ENCODE results near the gene YKT6.
A peak's percentile ranks its signal among the peaks of the same experiment; 100 is the strongest.
"Not testable (repeated sequence)": the region's sequence is repeated elsewhere in the genome, so short reads cannot be mapped to it uniquely, and the experiment has no call there.

YKT6 gene

GRCh38 chr7:44191171-44191570 lies 9.6 kb upstream of the YKT6 start:
- H3K27ac ChIP-seq (ENCODE audit: low read depth, low read length), result no peak overlapping the region
- H3K9ac ChIP-seq (ENCODE audit: low read length in 5 of 5), result no peak overlapping the region
- no peaks in the 10 kb centered on the region for H3K4me1 ChIP-seq (ENCODE audit: control insufficient read depth in 5 of 5, insufficient read depth in 5 of 5, low read length in 5 of 5)
- no peaks in the 10 kb centered on the region for H3K9me3 ChIP-seq (ENCODE audit: control insufficient read depth in 5 of 5, low read length in 5 of 5)
- no peak overlapping the region for H3K4me3 ChIP-seq (ENCODE audit: low read depth in 1 of 5, low read length in 5 of 5)
- H3K36me3 ChIP-seq (ENCODE audit: control insufficient read depth in 5 of 5, insufficient read depth in 5 of 5, low read length in 5 of 5), result no peaks in the 10 kb centered on the region
- H3K27me3 ChIP-seq (ENCODE audit: control insufficient read depth in 5 of 5, insufficient read depth in 4 of 5, low read length in 5 of 5), result peaks cover 0 to 16% (median 7%) of the 10 kb centered on the region in 5 donors

- Histone ChIP-seq H3K9me3 (ENCODE audit: control insufficient read depth in 5 of 5, low read length in 5 of 5) (no peaks in the 10 kb centered on the region), H3K27me3 (ENCODE audit: control insufficient read depth in 5 of 5, insufficient read depth in 4 of 5, low read length in 5 of 5) (peaks cover 0 to 16% (median 8%) of the 10 kb centered on the region in 5 donors), H3K27ac (ENCODE audit: low read depth, low read length) (no peak overlapping the region), H3K36me3 (ENCODE audit: control insufficient read depth in 5 of 5, insufficient read depth in 5 of 5, low read length in 5 of 5) (no peaks in the 10 kb centered on the region), H3K9ac (ENCODE audit: low read length in 5 of 5) (no peak overlapping the region), H3K4me3 (ENCODE audit: low read depth in 1 of 5, low read length in 5 of 5) (no peak overlapping the region), H3K4me1 (ENCODE audit: control insufficient read depth in 5 of 5, insufficient read depth in 5 of 5, low read length in 5 of 5) (no peaks in the 10 kb centered on the region)
Measured at GRCh38 chr7:44193011-44193802, 7.6 kb upstream of the YKT6 start.

GRCh38 chr7:44194069-44194468 lies 6.7 kb upstream of the YKT6 start:
- Histone ChIP-seq H3K9ac (ENCODE audit: low read length in 5 of 5) (no peak overlapping the region), H3K27ac (ENCODE audit: low read depth, low read length) (no peak overlapping the region), H3K4me1 (ENCODE audit: control insufficient read depth in 5 of 5, insufficient read depth in 5 of 5, low read length in 5 of 5) (no peaks in the 10 kb centered on the region), H3K27me3 (ENCODE audit: control insufficient read depth in 5 of 5, insufficient read depth in 4 of 5, low read length in 5 of 5) (peaks cover 0 to 16% (median 8%) of the 10 kb centered on the region in 5 donors), H3K36me3 (ENCODE audit: control insufficient read depth in 5 of 5, insufficient read depth in 5 of 5, low read length in 5 of 5) (no peaks in the 10 kb centered on the region), H3K4me3 (ENCODE audit: low read depth in 1 of 5, low read length in 5 of 5) (no peak overlapping the region), H3K9me3 (ENCODE audit: control insufficient read depth in 5 of 5, low read length in 5 of 5) (no peaks in the 10 kb centered on the region)

- peaks cover 0 to 10% (median 7%) of the 10 kb centered on the region in 5 donors for H3K27me3 ChIP-seq (ENCODE audit: control insufficient read depth in 5 of 5, insufficient read depth in 4 of 5, low read length in 5 of 5)
Measured at GRCh38 chr7:44194562-44195145, 6.1 kb upstream of the YKT6 start.

GRCh38 chr7:44195889-44196288 lies 4.9 kb upstream of the YKT6 start:
- H3K4me3 ChIP-seq (ENCODE audit: low read depth in 1 of 5, low read length in 5 of 5), result no peak overlapping the region
- H3K27me3 ChIP-seq (ENCODE audit: control insufficient read depth in 5 of 5, insufficient read depth in 4 of 5, low read length in 5 of 5), result peaks cover 0 to 8% (median 7%) of the 10 kb centered on the region in 5 donors
- no peaks in the 10 kb centered on the region for H3K36me3 ChIP-seq (ENCODE audit: control insufficient read depth in 5 of 5, insufficient read depth in 5 of 5, low read length in 5 of 5)
- no peaks in the 10 kb centered on the region for H3K4me1 ChIP-seq (ENCODE audit: control insufficient read depth in 5 of 5, insufficient read depth in 5 of 5, low read length in 5 of 5)
- no peaks in the 10 kb centered on the region for H3K9me3 ChIP-seq (ENCODE audit: control insufficient read depth in 5 of 5, low read length in 5 of 5)
- H3K27ac ChIP-seq (ENCODE audit: low read depth, low read length), result no peak overlapping the region
- no peak overlapping the region for H3K9ac ChIP-seq (ENCODE audit: low read length in 5 of 5)

More at GRCh38 chr7:44194562-44195145, 6.1 kb upstream of the YKT6 start:
- no peak overlapping the region for H3K27ac ChIP-seq (ENCODE audit: low read depth, low read length)
- H3K36me3 ChIP-seq (ENCODE audit: control insufficient read depth in 5 of 5, insufficient read depth in 5 of 5, low read length in 5 of 5), result no peaks in the 10 kb centered on the region
- no peak overlapping the region for H3K4me3 ChIP-seq (ENCODE audit: low read depth in 1 of 5, low read length in 5 of 5)
- no peak overlapping the region for H3K9ac ChIP-seq (ENCODE audit: low read length in 5 of 5)
- no peaks in the 10 kb centered on the region for H3K9me3 ChIP-seq (ENCODE audit: control insufficient read depth in 5 of 5, low read length in 5 of 5)
- H3K4me1 ChIP-seq (ENCODE audit: control insufficient read depth in 5 of 5, insufficient read depth in 5 of 5, low read length in 5 of 5), result no peaks in the 10 kb centered on the region

- Histone ChIP-seq H3K4me1 (ENCODE audit: control insufficient read depth in 5 of 5, insufficient read depth in 5 of 5, low read length in 5 of 5) (peaks cover 0 to 2% (median 2%) of the 10 kb centered on the region in 5 donors), H3K9me3 (ENCODE audit: control insufficient read depth in 5 of 5, low read length in 5 of 5) (no peaks in the 10 kb centered on the region), H3K4me3 (ENCODE audit: low read depth in 1 of 5, low read length in 5 of 5) (no peak overlapping the region), H3K9ac (ENCODE audit: low read length in 5 of 5) (no peak overlapping the region), H3K27me3 (ENCODE audit: control insufficient read depth in 5 of 5, insufficient read depth in 4 of 5, low read length in 5 of 5) (peaks cover 0 to 8% (median 7%) of the 10 kb centered on the region in 5 donors), H3K36me3 (ENCODE audit: control insufficient read depth in 5 of 5, insufficient read depth in 5 of 5, low read length in 5 of 5) (no peaks in the 10 kb centered on the region), H3K27ac (ENCODE audit: low read depth, low read length) (no peak overlapping the region)
Measured at GRCh38 chr7:44196450-44196872, 4.3 kb upstream of the YKT6 start.

- no peak overlapping the region for H3K4me3 ChIP-seq (ENCODE audit: low read depth in 1 of 5, low read length in 5 of 5)
Measured at GRCh38 chr7:44197474-44197873, 3.3 kb upstream of the YKT6 start.

GRCh38 chr7:44200163-44200562 lies 615 bp upstream of the YKT6 start:
- not testable (repeated sequence) for H3K9me3 ChIP-seq (ENCODE audit: control insufficient read depth in 5 of 5, low read length in 5 of 5); H3K9ac ChIP-seq (ENCODE audit: low read length in 5 of 5); H3K27ac ChIP-seq (ENCODE audit: low read depth, low read length); H3K27me3 ChIP-seq (ENCODE audit: control insufficient read depth in 5 of 5, insufficient read depth in 4 of 5, low read length in 5 of 5); H3K4me3 ChIP-seq (ENCODE audit: low read depth in 1 of 5, low read length in 5 of 5)
- H3K36me3 ChIP-seq (ENCODE audit: control insufficient read depth in 5 of 5, insufficient read depth in 5 of 5, low read length in 5 of 5), result peaks cover 9 to 13% (median 9%) of the 10 kb centered on the region in 5 donors
- peaks cover 2 to 23% (median 16%) of the 10 kb centered on the region in 5 donors for H3K4me1 ChIP-seq (ENCODE audit: control insufficient read depth in 5 of 5, insufficient read depth in 5 of 5, low read length in 5 of 5)

More at GRCh38 chr7:44197474-44197873, 3.3 kb upstream of the YKT6 start:
- Histone ChIP-seq H3K9me3 (ENCODE audit: control insufficient read depth in 5 of 5, low read length in 5 of 5) (no peaks in the 10 kb centered on the region), H3K27ac (ENCODE audit: low read depth, low read length) (no peak overlapping the region), H3K4me1 (ENCODE audit: control insufficient read depth in 5 of 5, insufficient read depth in 5 of 5, low read length in 5 of 5) (peaks cover 2 to 12% (median 12%) of the 10 kb centered on the region in 5 donors), H3K9ac (ENCODE audit: low read length in 5 of 5) (no peak overlapping the region), H3K36me3 (ENCODE audit: control insufficient read depth in 5 of 5, insufficient read depth in 5 of 5, low read length in 5 of 5) (no peaks in the 10 kb centered on the region), H3K27me3 (ENCODE audit: control insufficient read depth in 5 of 5, insufficient read depth in 4 of 5, low read length in 5 of 5) (peaks cover 0 to 8% (median 3%) of the 10 kb centered on the region in 5 donors)

- peak overlapping the region; percentile 17 to 89 (median 76) for H3K9ac ChIP-seq (ENCODE audit: low read length in 5 of 5)
- H3K4me1 ChIP-seq (ENCODE audit: control insufficient read depth in 5 of 5, insufficient read depth in 5 of 5, low read length in 5 of 5), result peaks cover 2 to 23% (median 16%) of the 10 kb centered on the region in 5 donors
- peak overlapping the region; percentile 77 for H3K27ac ChIP-seq (ENCODE audit: low read depth, low read length)
- no peaks in the 10 kb centered on the region for H3K9me3 ChIP-seq (ENCODE audit: control insufficient read depth in 5 of 5, low read length in 5 of 5)
- H3K4me3 ChIP-seq (ENCODE audit: low read depth in 1 of 5, low read length in 5 of 5), result peak overlapping the region; percentile 69 to 99 (median 93)
- peaks cover 0 to 3% (median 0%) of the 10 kb centered on the region in 5 donors for H3K27me3 ChIP-seq (ENCODE audit: control insufficient read depth in 5 of 5, insufficient read depth in 4 of 5, low read length in 5 of 5)
- H3K36me3 ChIP-seq (ENCODE audit: control insufficient read depth in 5 of 5, insufficient read depth in 5 of 5, low read length in 5 of 5), result peaks cover 14 to 29% (median 26%) of the 10 kb centered on the region in 5 donors
Measured at GRCh38 chr7:44201813-44202212, 1.0 kb downstream of the YKT6 start.

GRCh38 chr7:44206008-44206407 lies 5.2 kb downstream of the YKT6 start:
- Histone ChIP-seq H3K4me3 (ENCODE audit: low read depth in 1 of 5, low read length in 5 of 5) (no peak overlapping the region), H3K36me3 (ENCODE audit: control insufficient read depth in 5 of 5, insufficient read depth in 5 of 5, low read length in 5 of 5) (peaks cover 22 to 70% (median 65%) of the 10 kb centered on the region in 5 donors), H3K27me3 (ENCODE audit: control insufficient read depth in 5 of 5, insufficient read depth in 4 of 5, low read length in 5 of 5) (no peaks in the 10 kb centered on the region), H3K9me3 (ENCODE audit: control insufficient read depth in 5 of 5, low read length in 5 of 5) (no peaks in the 10 kb centered on the region), H3K27ac (ENCODE audit: low read depth, low read length) (no peak overlapping the region), H3K9ac (ENCODE audit: low read length in 5 of 5) (no peak overlapping the region), H3K4me1 (ENCODE audit: control insufficient read depth in 5 of 5, insufficient read depth in 5 of 5, low read length in 5 of 5) (peaks cover 2 to 23% (median 16%) of the 10 kb centered on the region in 5 donors)

All from subcutaneous abdominal adipose tissue (tissue), 5 donors.